GM21529 (cell line): ENCODE data around the gene S1PR1.
"Not testable (repeated sequence)": the region's sequence is repeated elsewhere in the genome, so short reads cannot be mapped to it uniquely, and the experiment has no call there.

Experiments used
- ATAC-seq: cut with Tn5 transposase; IDR thresholded peaks from one replicate; pipeline ENCODE4 v1.9.1; 2021; ENCODE audit not compliant: unreplicated experiment

S1PR1 gene

DNA sequence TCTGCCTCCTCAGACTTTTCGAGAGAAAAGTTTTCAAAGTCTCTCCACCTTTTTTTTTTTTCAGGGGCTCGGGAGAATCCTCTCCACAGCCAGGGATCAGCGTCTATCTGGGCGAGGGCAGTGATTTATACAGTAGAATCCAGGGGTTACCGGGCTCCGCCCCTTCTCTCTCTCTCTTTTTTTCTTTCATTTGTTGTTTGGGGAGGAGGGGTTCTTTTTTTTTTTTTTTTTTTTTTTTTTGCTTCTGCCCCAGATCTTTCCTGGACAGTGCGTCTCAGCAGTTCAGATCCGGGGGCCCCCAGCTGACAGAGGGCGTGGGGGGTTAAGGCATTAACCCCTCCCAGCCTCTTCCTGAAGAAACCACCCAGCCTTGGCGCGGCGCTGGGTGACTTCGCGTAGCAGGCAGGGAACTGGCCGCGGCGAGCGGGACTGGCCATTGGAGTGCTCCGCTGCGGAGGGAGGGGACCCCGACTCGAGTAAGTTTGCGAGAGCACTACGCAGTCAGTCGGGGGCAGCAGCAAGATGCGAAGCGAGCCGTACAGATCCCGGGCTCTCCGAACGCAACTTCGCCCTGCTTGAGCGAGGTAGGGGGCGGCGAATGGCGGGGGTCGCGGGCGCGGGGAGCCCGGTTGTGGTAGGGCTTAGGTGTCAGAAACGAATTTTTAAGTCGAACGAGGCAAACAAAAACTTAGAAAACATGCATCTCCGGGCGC is at the start of gene S1PR1:
TSS of gene S1PR1 (plus strand) at position 504 of the 713 bp plus-strand sequence. CDS start 1,966 bp downstream, outside the sequence.
- peak; percentile 26 for ATAC-seq

DNA sequence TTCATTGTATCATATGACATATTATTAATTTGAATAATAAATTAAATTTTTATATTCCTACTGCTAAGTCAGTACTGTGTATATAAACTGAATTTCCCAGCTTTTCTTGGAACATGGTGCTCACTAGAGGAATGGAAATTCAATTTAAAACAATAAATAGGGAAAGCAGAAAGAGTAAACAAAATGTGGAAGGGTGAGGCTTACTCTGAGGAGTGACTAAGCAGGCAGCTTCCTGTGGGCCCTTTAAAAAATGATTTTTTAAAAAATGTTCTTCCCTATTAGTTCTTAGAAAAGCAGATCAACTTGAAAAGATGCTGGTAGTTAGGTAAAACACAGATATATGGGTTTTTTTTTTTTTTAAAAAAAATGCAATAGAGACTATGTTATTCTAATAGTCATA is 49.5 kb upstream of the S1PR1 start:
- ATAC-seq, result no peak

GRCh38 chr1:101188331-101188730 is 48.5 kb upstream of the S1PR1 start:
- ATAC-seq, result no peak

DNA sequence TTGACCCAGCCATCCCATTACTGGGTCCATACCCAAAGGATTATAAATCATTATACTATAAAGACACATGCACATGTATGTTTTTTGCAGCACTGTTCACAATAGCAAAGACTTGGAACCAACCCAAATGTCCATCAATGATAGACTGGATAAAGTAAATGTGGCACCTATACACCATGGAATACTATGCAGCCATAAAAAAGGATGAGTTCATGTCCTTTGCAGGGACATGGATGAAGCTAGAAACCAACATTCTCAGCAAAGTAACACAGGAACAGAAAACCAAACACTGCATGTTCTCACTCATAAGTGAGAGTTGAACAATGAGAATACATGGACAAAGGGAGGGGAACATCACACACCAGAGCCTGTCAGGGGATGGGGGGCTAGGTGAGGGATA is 47.9 kb upstream of the S1PR1 start:
- ATAC-seq, result not testable (repeated sequence)

- ATAC-seq, result no peak
Observed at GRCh38 chr1:101190441-101190840, 46.4 kb upstream of the S1PR1 start.

GRCh38 chr1:101191049-101191448 is 45.8 kb upstream of the S1PR1 start:
- no peak for ATAC-seq

DNA sequence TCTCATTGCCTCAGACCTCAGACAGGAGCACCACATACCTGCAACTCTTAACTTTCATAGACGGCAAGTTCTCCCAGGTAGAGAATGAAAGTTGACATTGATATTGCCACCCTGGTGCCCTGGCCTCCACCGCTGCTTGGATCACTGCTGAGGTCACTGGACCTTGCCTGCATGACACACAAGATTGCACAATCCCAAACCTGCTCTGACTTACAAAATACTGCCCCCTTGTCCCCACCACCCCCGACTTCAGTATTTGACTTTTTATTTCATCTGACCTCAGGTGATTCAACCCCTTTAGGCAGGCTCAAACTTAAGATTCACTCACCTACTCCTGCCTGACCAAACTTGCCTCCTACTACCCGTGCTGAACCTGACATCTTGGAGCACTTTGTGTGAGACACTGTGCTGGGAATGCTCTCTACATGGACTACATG is 43.1 kb upstream of the S1PR1 start:
- no peak for ATAC-seq

DNA sequence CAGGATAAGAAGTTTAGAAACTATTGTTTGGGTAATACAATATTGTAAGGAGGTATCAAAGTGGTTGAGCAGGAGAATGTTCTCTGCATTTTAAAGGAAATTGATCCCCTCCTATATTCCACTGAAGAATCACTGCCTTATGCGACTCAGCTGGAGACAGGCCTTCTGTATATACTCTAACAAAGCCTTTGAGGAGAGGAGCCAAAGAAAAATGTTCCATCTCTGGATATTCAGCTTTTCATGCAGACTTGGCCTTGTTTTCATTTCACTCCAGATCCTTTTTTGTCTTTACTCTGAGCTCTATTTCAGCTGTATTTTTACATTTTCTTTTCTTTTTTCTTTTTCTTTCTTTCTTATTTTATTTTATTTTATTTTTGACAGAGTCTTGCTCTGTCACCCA is 42.1 kb upstream of the S1PR1 start:
- ATAC-seq, result no peak

GRCh38 chr1:101196668-101197067 is 40.2 kb upstream of the S1PR1 start:
- no peak for ATAC-seq

DNA sequence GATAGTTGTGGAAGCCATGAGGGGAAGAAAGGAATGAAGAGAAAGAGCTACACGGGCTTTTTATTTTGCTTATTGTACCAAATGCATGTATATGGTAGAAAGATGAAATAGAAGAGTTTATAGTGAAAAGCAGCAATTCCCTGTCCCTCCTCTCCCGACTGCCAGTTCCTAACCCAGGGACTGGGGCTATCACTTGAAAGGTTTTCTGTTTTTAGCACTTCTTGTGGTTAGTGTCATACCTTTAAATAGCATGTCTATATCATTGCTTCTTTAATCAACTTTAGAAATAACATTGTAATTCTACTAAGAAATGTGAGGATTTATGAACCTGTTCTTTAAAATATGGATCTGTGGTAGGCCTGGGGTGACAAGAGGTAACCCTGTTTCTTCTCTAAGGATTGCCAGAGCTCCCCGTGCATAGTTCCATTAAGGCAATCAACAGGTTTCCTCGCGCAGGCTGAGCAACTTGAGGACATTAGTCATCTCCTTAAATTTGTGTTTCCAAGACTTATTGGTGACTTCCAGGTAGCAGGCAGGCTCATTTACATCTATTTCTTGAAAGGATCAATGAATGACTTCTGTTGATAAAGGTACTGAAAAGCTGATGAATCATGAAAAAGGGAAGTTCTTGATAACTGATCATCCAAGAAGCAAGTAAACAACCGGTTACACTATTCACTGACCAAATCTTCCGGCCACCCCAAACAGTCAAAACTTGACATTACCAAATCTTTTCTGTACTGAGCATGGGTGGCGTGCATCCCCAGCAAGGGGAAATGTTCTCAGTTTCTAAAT is 37.8 kb upstream of the S1PR1 start:
- ATAC-seq, result peak; percentile 97

DNA sequence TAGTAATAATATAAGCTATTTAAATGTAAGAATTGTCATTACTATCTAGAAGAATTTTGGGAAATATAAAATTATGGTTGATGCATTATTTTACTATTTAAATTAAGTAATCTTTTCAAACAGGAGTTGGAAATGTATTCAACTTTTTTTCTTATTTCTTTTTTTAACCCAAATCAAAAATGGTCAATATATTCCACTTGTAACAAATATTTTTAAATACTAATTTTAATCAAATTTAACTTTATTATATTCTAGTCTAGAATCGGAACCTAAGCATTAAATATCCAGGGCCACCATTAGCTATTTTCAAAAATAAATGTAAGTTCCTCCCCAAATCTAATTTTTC is 37.2 kb upstream of the S1PR1 start:
- ATAC-seq, result no peak

DNA sequence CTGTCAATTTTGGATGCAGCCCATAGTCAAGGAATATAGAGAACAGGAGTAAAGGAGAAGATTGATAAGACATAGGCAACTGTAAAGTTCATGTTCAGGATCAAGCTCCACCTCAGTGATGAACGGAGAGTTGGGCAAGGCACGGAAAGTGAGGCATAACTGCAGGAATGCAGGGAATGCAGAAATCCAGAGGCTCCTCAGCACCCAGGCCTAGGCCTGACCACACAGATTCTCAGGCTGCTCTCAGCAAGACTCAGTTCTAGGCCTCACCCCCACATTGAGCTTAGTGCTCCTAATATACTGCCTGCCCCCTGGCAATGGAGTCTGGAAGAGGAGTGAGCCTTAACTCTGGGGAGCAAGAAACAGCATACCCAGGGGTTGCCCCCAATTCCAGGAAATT is 36.3 kb upstream of the S1PR1 start:
- ATAC-seq, result no peak

DNA sequence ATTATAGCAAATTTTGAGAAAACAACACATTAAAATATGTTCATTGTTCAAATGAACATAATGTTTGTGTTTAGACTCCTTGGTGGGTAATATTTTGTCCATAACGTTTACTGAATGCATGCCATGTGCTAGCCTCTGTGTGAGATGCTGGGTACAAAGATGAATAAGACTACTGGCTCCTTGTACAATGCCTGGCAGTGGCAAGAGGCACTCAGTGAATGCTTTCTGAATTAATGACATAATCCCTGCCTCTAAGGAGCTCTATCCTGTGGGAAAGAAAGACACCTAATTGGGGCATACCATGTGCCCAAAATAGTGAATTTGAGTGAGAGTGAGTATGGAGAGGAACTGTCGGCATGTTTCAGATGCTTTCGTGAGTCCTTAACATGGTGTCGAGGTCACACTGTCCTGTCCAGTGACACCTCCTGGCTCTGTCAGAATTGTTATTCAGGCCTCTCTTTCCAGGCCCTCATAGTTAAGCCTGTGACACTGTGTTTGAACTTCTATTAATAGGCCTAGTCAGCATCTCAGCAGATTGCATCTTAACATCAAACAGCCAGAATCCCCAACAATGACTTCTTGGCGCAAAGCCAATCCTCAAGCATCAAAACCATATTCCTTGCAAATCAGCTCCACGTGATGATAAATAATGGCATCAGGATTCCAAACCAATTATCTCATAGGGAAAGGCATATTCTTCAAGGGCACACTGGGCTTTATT is 32.8 kb upstream of the S1PR1 start:
- ATAC-seq, result no peak

- ATAC-seq, result no peak
Observed at GRCh38 chr1:101205457-101205856, 31.4 kb upstream of the S1PR1 start.

DNA sequence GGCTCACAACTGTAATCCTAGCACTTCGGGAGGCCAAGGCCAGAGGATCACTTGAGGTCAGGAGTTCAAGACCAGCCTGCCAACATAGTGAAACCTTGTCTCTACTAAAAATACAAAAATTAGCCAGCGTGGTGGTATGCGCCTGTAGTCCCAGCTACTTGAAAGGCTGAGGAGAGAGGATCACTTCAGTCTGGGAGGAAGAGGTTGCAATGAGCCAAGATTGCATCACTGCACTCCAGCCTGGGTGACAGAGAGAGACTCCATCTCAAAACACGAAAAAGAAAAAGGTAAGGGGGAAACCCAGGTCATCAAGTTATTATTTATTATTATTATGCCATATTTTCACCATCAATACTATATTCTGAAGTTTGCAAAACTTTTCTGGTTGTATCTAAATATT is 30.7 kb upstream of the S1PR1 start:
- ATAC-seq, result not testable (repeated sequence)

DNA sequence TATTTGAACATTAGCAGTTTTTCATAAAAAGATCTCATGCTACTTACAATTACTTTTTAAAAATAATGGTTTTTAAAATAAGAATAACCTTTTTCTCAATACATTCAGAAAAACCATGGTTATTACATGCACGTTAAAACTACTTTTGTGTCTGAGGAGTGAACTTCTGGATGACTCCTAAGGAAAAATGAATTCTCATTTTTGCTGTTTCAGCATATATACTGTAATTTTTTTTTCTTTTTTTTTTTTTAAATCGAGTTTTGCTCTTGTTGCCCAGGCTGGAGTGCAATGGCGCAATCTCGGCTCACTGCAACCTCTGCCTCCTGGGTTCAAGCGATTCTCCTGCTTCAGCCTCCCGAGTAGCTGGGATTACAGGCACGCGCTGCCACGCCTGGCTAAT is 29.5 kb upstream of the S1PR1 start:
- not testable (repeated sequence) for ATAC-seq

DNA sequence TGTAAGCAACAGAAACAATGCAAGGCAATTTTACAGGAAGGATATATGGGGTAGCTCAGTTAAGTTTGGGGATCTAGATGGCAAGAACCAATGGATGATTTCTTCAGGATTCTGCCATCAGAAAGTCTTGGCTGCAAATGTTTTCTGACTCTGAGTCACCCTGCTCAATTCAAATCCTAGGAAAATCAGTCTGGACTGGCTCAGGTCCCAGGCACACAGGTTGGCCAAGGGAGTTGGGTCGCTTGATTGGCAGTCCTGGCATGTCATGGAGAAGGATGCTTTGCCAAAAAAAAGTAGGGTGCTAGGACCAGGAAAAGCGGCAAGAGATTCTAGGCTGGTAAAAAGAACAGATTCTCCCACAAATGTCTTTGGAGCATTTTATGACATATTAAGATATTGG is 28.9 kb upstream of the S1PR1 start:
- no peak for ATAC-seq

- ATAC-seq, result no peak
Observed at GRCh38 chr1:101215363-101216011, 21.3 kb upstream of the S1PR1 start.

- peak; percentile 46 for ATAC-seq
Observed at GRCh38 chr1:101216623-101217022, 20.2 kb upstream of the S1PR1 start.

DNA sequence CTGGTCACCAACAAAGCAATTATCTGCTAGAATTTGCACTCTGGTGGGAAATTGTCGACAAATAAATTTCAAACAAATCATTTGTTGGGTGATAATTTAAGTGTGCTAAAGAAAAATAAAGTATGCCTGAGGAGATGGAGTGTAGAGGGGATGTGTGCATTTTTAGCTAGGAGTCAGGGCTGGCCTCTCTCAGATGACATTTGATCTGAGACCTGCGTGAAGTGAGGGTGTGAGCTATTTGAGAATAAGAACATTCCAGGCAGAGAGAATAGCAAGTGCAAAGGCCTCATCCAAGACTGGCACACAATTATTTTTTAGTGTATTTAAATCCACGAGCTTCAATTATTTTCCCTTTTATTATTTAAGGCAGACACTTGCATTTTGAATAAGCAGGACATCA is 19.7 kb upstream of the S1PR1 start:
- ATAC-seq, result no peak

GRCh38 chr1:101218968-101219367 is 17.9 kb upstream of the S1PR1 start:
- not testable (repeated sequence) for ATAC-seq
